Sigmoid colon (tissue), 7 donors: Measurements from ENCODE around the gene SPAG5. TPM values are rescaled to one million over a fixed set of nuclear protein-coding genes. Genes with fewer than 3 reads are reported as not detected.

Experiments
- DNase-seq: peaks from one replicate; pipeline ENCODE4 v3.0.0-alpha.2; 2019
- H3K27ac ChIP-seq, 4 donors: fragments of 200-600 bp; sonication (generic); one replicate each; pipeline ENCODE4 v1.5.1; 2016 to 2019; ENCODE audit warnings: mild to moderate bottlenecking in 1 of 4
- H3K27me3 ChIP-seq, 3 donors: fragments of 200-600 bp; sonication (generic); one replicate each; pipeline ENCODE4 v1.5.1; 2019; ENCODE audit warnings: mild to moderate bottlenecking in 1 of 3
- H3K36me3 ChIP-seq, 4 donors: fragments of 200-600 bp; sonication (generic); one replicate each; pipeline ENCODE4 v1.5.1; 2016 to 2019
- H3K4me1 ChIP-seq, 4 donors: fragments of 200-600 bp; sonication (generic); one replicate each; pipeline ENCODE4 v1.5.1; 2017 to 2019
- H3K4me3 ChIP-seq, 4 donors: fragments of 200-600 bp; sonication (generic); one replicate each; pipeline ENCODE4 v1.5.1; 2017 to 2019; ENCODE audit warnings: mild to moderate bottlenecking in 2 of 4, moderate library complexity in 1 of 4
- H3K9me3 ChIP-seq, 4 donors: fragments of 200-600 bp in 3 of 4; sonication (generic) in 3 of 4; one replicate each; pipeline versions ENCODE4 v1.5.1 to v1.6.1; 2013 to 2019
- CTCF ChIP-seq, 4 experiments: fragments of 450-650 bp in 3 of 4; fragments of 200-600 bp in 1 of 4; IDR thresholded peaks; one replicate each; pipeline ENCODE4 v1.5.1; 2016 to 2019; ENCODE audit warnings: antibody characterized with exemption in 4 of 4, mild to moderate bottlenecking in 3 of 4, moderate library complexity in 2 of 4
- EP300 ChIP-seq, 4 donors: sonication (generic); formaldehyde crosslinking; IDR thresholded peaks; one replicate each; pipeline ENCODE4 v1.6.1; 2017; ENCODE audit warnings: antibody characterized with exemption in 4 of 4
- POLR2A ChIP-seq, 2 donors: fragments of 450-650 bp; IDR thresholded peaks; one replicate each; pipeline ENCODE4 v1.6.1; 2016; ENCODE audit warnings: antibody characterized with exemption in 2 of 2, mild to moderate bottlenecking in 2 of 2, moderate library complexity in 2 of 2
- POLR2AphosphoS5 ChIP-seq, 4 donors: sonication (generic); formaldehyde crosslinking; IDR thresholded peaks; one replicate each; pipeline ENCODE4 v1.6.1; 2017; ENCODE audit warnings: antibody characterized with exemption in 4 of 4
- WGBS, 2 donors: extraction: QIAGEN DNeasy Blood & Tissue Kit; methylation state at CpG; one replicate each; pipeline ENCODE4 v1.1.7; 2013; 5-methylcytosine and 5-hydroxymethylcytosine counted together
- intact Hi-C: fragments of 100-400 bp; cut with DNase I; formaldehyde crosslinking; loops from one replicate; pipeline ENCODE4 v1.15.1; 2023
- polyA plus RNA-seq, 3 donors: library from polyadenylated mRNA; stranded (reverse); fragments of 200-250 nt; gene quantifications; one replicate each; pipeline ENCODE4 v1.2.3, GENCODE V29; 2013
- total RNA-seq, 4 donors: library from RNA; depleted of rRNA; stranded (reverse); fragments of >200 nt; gene quantifications; one replicate each; pipeline ENCODE4 v1.1.0, GENCODE V29; 2016
- donor health status: healthy with polysubstance abuse.
- donor health status: Bipolar disorder and iron deficiency.
- donor health status: healthy.

The SPAG5 gene
- total and polyA plus RNA-seq, 7 donors, result 0.33 to 35.2 (median 3.9) TPM

GRCh38 chr17:28553000-28553505 is 45.8 kb downstream of the SPAG5 start:
- H3K27me3 ChIP-seq, result no peaks in the 10 kb centered on the region
- DNase-seq, result no peak
- peak overlapping the region; percentile 75 to 83 (median 79) for H3K27ac ChIP-seq
- TF ChIP-seq EP300 (IDR thresholded peaks at IDR 0.05) (no peak), POLR2A (IDR thresholded peaks at IDR 0.05) (no peak), POLR2AphosphoS5 (IDR thresholded peaks at IDR 0.05) (no peak), CTCF (IDR thresholded peaks at IDR 0.05) (no peak)
- H3K36me3 ChIP-seq, result peaks cover 12 to 47% (median 30%) of the 10 kb centered on the region in 4 donors
- no peaks in the 10 kb centered on the region for H3K9me3 ChIP-seq
- intact Hi-C loops, result loop anchor here (5.0 kb wide), 2 partner anchors 44 to 59 kb away; partner anchors contain the start of genes RSKR and SPAG5
- peaks cover 0 to 27% (median 20%) of the 10 kb centered on the region in 4 donors for H3K4me1 ChIP-seq
- WGBS, 2 donors, result 92 to 94% methylated on average over 5 of the region's 5 CpGs
- peak overlapping the region in 3 of 4 donors; percentile 92 to 96 (median 96) for H3K4me3 ChIP-seq

- Histone ChIP-seq H3K4me1 (peaks cover 0 to 30% (median 20%) of the 10 kb centered on the region in 4 donors), H3K36me3 (peaks cover 12 to 41% (median 28%) of the 10 kb centered on the region in 4 donors), H3K9me3 (no peaks in the 10 kb centered on the region), H3K4me3 (peak within 1 kb of the TSS; percentile 78 to 96 (median 94)), H3K27ac (peak within 1 kb of the TSS; percentile 75 to 83 (median 79)), H3K27me3 (no peaks in the 10 kb centered on the region)
- intact Hi-C loops, result loop anchor here (5.0 kb wide), 2 partner anchors 45 to 60 kb away; partner anchors contain the start of genes RSKR and SPAG5
- WGBS, 2 donors, result 1 to 2% methylated on average over 66 to 67 of the region's 67 CpGs
- TF ChIP-seq POLR2A (IDR thresholded peaks at IDR 0.05) (peak; percentile 10 to 22), EP300 (IDR thresholded peaks at IDR 0.05) (no peak), CTCF (IDR thresholded peaks at IDR 0.05) (no peak), POLR2AphosphoS5 (IDR thresholded peaks at IDR 0.05) (peak; percentile 60 to 84 (median 73))
- peak; percentile 82 for DNase-seq
Observed at GRCh38 chr17:28552176-28552999, 46.4 kb downstream of the SPAG5 start, which contains the start of gene UNC119. Gene UNC119 (minus strand): TSS chr17:28552624. CDS start chr17:28552557, 67 bp downstream.

GRCh38 chr17:28551421-28552175 is 47.2 kb downstream of the SPAG5 start:
- intact Hi-C loops, result loop anchor here (5.0 kb wide), 2 partner anchors 46 to 61 kb away; partner anchors contain the start of genes RSKR and SPAG5
- Histone ChIP-seq H3K4me3 (peak overlapping the region; percentile 78 to 96 (median 94)), H3K4me1 (peaks cover 0 to 30% (median 20%) of the 10 kb centered on the region in 4 donors), H3K9me3 (no peaks in the 10 kb centered on the region), H3K27ac (peak overlapping the region; percentile 75 to 83 (median 79)), H3K36me3 (peaks cover 8 to 41% (median 28%) of the 10 kb centered on the region in 4 donors), H3K27me3 (no peaks in the 10 kb centered on the region)
- WGBS, 2 donors, result 12 to 19% methylated on average over 10 of the region's 10 CpGs
- DNase-seq, result no peak
- TF ChIP-seq EP300 (IDR thresholded peaks at IDR 0.05) (no peak), POLR2A (IDR thresholded peaks at IDR 0.05) (no peak), CTCF (IDR thresholded peaks at IDR 0.05) (no peak), POLR2AphosphoS5 (IDR thresholded peaks at IDR 0.05) (no peak)

GRCh38 chr17:28550858-28551257 is 48.0 kb downstream of the SPAG5 start:
- intact Hi-C loops, result loop anchor here (5.0 kb wide), 2 partner anchors 46 to 61 kb away; partner anchors contain the start of genes RSKR and SPAG5
- Histone ChIP-seq H3K4me1 (peaks cover 0 to 30% (median 20%) of the 10 kb centered on the region in 4 donors), H3K27ac (no peak overlapping the region), H3K4me3 (no peak overlapping the region), H3K27me3 (no peaks in the 10 kb centered on the region), H3K36me3 (peaks cover 8 to 36% (median 22%) of the 10 kb centered on the region in 4 donors), H3K9me3 (no peaks in the 10 kb centered on the region)
- WGBS, 2 donors, result 98 to 100% methylated on average over 1 of the region's 1 CpG
- no peak for DNase-seq
- TF ChIP-seq POLR2A (IDR thresholded peaks at IDR 0.05) (no peak), POLR2AphosphoS5 (IDR thresholded peaks at IDR 0.05) (no peak), EP300 (IDR thresholded peaks at IDR 0.05) (no peak), CTCF (IDR thresholded peaks at IDR 0.05) (no peak)
